ENCODE measurements around the gene PTCRA.

PTCRA gene

DNA sequence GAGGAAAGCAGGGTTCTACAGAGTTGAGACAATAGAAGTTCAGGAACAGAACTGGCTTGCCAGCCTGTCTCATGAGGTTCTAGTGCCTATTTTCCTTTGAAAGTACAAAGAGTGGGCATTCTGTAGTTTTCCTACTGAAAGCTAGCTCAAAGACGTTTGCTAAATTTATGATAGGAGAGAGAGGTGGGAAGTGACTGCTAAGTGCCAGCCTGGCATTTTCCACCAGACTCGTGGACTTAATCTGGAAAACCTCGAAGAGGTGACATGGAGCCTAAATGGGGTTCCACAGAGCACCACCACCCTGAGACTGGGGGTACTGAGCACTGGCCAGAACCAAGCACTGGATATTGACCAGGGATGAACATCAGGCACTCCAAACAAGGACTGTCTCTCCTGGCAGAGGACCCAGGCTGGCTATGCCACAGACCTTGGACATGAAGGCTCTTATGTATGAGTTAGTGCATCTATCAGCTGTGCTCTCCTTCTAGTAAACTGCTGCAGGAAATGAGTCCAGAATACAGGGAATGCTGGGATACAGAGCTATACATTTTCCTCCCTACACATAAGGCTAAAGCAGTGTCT, 56.0 kb downstream of the PTCRA start:
- DNase-seq (ENCODE audit: low spot score) = no peak

DNA sequence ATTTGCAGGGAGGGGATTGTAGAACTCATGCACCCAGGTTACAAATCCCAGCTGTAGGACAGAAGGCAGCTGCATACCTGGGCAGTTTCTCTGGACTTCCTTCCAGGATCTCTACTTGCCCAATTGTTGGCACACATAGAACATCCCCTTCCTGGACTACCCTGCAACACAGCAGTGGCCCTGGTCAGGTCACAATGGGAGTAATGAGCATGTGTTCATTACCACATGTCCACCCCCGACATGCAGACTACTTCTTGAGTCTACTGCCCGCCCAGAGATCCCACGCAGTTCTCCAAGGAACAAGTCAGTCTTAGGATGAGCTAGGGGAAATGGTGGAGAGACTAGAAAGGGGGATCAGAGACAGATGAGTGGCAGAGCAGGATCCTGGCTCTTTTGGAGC, 58.1 kb downstream of the PTCRA start:
- no peak for DNase-seq (ENCODE audit: low spot score)

DNA sequence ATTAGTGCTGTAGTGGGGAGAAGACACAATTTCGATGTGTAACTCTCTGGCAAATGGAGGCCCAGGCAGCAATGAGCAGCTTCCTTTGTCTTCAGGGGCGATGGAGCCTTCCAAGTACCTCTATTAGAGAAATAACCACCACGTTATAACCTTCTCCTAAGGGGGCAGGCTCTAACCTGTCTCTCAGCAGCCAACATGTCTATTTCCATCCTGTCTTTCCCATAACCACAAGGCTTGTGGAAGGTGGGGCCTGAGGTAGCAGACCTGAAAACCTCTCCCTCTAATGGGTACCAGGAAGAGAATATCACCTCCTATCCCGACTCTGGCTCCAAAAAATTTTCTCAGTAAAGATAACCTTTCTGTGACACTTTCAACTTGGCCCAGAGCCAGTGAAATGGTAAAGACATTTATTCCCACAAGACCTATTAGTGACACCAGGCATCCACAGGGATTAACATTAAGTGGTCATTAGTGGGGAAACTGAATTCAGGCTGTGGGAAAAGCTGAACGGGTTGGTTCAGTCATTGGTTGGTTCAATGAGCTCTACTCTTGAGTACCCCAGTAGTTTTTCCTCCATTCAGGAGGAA, 59.2 kb downstream of the PTCRA start:
- no peak for DNase-seq (ENCODE audit: low spot score)
